Right atrium auricular region (tissue), 2 donors: ENCODE data around the gene SPRED2. TPM values are rescaled to one million over a fixed set of nuclear protein-coding genes. Genes with fewer than 3 reads are reported as not detected.
A peak's percentile ranks its signal among the peaks of the same experiment; 100 is the strongest.

Experiments used
- DNase-seq: peaks from one replicate; pipeline ENCODE4 v3.0.0-alpha.2; 2019; ENCODE audit warnings: low spot score
- H3K27ac ChIP-seq, 2 donors: fragments of 200-600 bp; sonication (generic); 1 replicate in 1 of 2; 2 replicates in 1 of 2; pipeline ENCODE4 v1.5.1; 2016 to 2019
- H3K27me3 ChIP-seq, 2 donors: fragments of 200-600 bp; sonication (generic); one replicate each; pipeline versions ENCODE4 v1.5.1 to v1.6.0; 2017 to 2019
- H3K36me3 ChIP-seq: fragments of 200-600 bp; sonication (generic); one replicate; pipeline ENCODE4 v1.5.1; 2016
- H3K4me1 ChIP-seq, 2 donors: fragments of 200-600 bp; sonication (generic); one replicate each; pipeline versions ENCODE4 v1.5.1 to v1.6.0; 2017 to 2019
- H3K4me3 ChIP-seq, 2 donors: fragments of 200-600 bp; sonication (generic); 1 replicate in 1 of 2; 2 replicates in 1 of 2; pipeline ENCODE4 v1.5.1; 2017 to 2019; ENCODE audit warnings: mild to moderate bottlenecking in 1 of 2, moderate library complexity in 1 of 2
- H3K9me3 ChIP-seq, 2 donors: fragments of 200-600 bp; sonication (generic); one replicate each; pipeline ENCODE4 v1.5.1; 2019
- total RNA-seq, 2 donors: library from RNA; depleted of rRNA; stranded (reverse); fragments of >200 nt; gene quantifications; one replicate each; pipeline ENCODE4 v1.1.0, GENCODE V29; 2016
- TF ChIP-seq, protein P1 (sequence below), 2 donors: fragments of 200-600 bp; sonication (generic); IDR thresholded peaks; one replicate each; pipeline ENCODE4 v1.5.1; 2019; ENCODE audit warnings: antibody characterized with exemption in 2 of 2

Gene SPRED2
- total RNA-seq, 2 donors from 2014 or later: 14.7 to 17.3 TPM

DNA sequence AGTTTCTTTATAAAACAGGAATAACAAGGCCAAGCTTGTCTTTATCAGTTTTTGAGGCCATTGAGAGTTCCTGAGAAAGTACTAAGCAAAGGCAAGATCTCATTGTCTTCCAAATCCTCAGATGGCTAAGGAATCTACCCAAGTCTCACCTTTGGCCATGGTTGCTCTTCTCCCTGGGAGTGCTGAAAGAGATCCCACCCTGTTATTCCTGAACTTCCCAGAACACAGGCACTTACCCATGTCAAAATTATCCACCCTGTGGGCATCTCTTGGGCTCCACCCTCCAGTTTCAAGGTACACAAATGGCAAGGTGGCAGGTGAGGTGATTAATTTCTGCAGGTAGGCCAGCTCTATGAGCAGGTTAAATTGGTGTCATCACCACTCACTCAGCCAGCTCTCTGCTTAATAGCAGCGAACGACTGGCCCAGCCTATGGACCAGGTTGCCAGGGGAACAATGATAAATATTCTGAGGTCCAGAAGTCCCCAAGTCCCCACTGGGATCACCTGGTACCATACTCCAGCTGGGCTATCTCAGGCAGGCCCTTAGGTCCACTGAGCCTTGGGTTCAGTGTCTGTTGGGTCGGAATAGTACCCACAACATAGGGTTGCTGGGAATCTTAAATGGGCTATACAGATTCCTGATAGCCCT lies 2.3 kb upstream of the SPRED2 start:
- Histone ChIP-seq H3K27ac (peak overlapping the region; percentile 96 to 99), H3K4me1 (peaks cover 0 to 30% of the 10 kb centered on the region in 2 donors), H3K4me3 (no peak overlapping the region), H3K36me3 (no peaks in the 10 kb centered on the region), H3K9me3 (no peaks in the 10 kb centered on the region), H3K27me3 (no peaks in the 10 kb centered on the region)
- DNase-seq: no peak
- TF ChIP-seq, protein P1, sequence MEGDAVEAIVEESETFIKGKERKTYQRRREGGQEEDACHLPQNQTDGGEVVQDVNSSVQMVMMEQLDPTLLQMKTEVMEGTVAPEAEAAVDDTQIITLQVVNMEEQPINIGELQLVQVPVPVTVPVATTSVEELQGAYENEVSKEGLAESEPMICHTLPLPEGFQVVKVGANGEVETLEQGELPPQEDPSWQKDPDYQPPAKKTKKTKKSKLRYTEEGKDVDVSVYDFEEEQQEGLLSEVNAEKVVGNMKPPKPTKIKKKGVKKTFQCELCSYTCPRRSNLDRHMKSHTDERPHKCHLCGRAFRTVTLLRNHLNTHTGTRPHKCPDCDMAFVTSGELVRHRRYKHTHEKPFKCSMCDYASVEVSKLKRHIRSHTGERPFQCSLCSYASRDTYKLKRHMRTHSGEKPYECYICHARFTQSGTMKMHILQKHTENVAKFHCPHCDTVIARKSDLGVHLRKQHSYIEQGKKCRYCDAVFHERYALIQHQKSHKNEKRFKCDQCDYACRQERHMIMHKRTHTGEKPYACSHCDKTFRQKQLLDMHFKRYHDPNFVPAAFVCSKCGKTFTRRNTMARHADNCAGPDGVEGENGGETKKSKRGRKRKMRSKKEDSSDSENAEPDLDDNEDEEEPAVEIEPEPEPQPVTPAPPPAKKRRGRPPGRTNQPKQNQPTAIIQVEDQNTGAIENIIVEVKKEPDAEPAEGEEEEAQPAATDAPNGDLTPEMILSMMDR (IDR thresholded peaks at IDR 0.05): no peak

DNA sequence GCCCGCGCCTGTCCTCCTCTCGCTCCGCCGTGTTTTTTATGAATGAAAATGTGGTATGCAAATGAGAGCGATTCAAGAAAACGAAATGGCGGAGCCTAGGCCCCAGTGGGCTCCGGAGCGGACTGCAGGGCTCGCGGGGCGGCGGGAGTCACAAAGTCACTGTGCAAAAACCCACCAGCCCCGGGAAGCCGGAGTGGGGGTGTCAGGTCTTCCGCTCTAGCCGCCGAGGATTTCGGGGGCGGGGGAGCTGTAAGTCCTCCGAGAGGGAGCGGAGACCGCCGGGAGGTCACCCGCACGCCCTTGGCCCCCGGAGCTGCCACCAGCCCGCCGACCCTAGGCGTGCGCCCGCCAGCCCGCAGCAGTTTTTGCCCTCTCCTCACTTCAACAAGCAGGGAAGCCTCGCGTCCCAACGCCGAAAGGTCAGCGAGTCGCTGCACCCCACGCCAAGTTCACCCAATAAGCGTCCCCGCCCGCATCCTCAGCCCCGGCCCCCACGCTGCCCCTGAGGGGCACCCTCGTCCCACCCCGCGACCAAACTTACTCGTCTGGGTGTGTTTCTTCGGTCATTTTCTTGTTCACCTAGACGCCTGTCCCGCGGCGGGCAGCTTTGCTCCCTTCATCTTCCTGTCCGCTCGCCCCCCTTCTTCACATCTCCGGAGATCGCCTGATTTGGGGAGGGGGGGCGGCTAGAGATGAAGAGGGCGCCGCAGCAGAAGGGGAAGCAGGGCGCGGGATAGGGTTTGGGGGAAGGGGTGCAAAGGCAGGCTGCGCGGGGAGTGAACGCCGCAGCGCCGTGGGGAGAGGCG lies 775 bp downstream of the SPRED2 start:
- TF ChIP-seq, protein P1 (IDR thresholded peaks at IDR 0.05): no peak
- no peaks in the 10 kb centered on the region for H3K9me3 ChIP-seq
- H3K4me1 ChIP-seq: peaks cover 0 to 34% of the 10 kb centered on the region in 2 donors
- peak overlapping the region; percentile 93 to 97 for H3K27ac ChIP-seq
- DNase-seq: no peak
- H3K4me3 ChIP-seq: peak overlapping the region; percentile 76 to 97
- H3K27me3 ChIP-seq: no peaks in the 10 kb centered on the region
- no peaks in the 10 kb centered on the region for H3K36me3 ChIP-seq

DNA sequence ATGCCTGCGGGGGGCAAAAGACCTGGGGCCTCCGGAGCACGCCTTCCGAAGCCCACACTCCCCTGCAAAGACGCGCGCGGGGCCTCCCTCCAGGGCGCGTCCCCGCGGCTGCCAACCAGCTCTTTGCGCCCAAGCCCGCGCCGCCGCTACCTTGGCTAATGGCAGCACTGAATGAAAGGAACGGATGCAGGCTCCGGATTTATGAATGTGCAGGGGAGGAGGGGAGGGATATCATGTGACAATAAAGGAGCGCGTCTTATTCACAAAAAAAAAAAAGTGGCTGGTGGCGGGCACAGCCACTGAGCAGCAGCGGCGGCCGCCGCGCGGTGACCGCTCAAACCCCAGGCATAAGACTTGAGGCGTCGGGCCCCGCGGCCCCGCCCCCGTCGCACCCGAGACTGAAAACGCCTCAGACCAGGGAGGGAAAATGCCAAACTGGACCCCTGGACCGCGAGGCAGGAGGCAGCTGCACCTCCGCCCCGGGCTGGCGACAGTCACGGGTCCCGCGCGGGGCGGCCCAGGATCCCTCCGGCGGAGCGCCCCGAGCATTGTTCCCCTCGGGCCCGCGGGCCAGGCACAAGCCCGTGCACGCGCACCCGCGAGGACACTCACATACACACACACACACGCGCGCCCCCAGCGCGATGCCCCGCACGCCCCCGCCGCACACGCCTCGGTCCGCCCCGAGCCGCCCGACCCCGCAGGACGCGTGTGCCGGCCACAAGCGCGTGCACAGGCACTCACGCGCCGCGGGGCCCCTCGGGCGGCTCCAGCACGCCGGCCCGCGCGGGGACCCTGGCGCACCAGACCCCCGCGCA lies 1.6 kb downstream of the SPRED2 start:
- Histone ChIP-seq H3K4me1 (peaks cover 0 to 42% of the 10 kb centered on the region in 2 donors), H3K9me3 (no peaks in the 10 kb centered on the region), H3K27me3 (no peaks in the 10 kb centered on the region), H3K27ac (peak overlapping the region; percentile 93 to 97), H3K4me3 (peak overlapping the region; percentile 76 to 97), H3K36me3 (no peaks in the 10 kb centered on the region)
- DNase-seq: peak; percentile 63
- TF ChIP-seq, protein P1 (IDR thresholded peaks at IDR 0.05): peak in 1 of 2 donors; percentile 22

DNA sequence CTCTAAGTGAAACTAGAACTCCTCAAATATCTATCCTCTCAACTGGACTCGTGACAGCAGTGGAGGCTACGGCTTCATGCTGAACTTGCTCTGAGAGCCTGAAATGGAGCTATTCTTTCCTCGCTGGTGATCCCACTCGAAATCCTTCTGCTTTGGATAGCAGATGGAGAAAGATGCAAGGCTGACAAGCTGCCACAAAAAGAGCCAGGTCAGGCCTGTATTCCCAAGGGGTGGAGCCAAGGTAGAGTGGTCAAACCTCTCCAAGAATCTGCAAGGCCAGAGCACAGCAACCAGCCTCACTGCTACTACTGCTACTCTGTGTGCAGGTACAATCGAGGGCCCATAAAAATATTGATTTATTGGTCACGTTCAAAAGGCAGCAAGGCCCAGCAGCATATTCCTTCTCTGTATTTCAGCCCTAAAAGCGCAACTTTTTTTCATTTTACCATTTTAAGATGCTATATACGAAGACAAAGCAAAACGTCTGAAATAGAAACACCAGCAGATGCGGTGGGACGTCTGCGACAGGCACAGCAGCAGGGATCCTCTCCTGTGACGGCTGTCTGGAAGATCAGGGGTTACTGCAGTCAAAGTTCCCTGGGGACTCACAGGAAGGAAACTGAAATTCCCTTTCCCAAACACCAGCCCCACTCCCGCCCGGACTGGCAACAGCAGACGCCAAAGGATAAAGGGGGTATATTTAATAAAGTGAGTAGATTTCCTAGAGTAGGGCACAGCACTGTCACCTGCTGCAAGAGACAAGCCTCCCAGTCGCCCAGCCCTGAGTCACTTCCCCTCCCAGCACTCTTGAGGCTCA lies 2.4 kb downstream of the SPRED2 start:
- no peak for DNase-seq
- H3K9me3 ChIP-seq: no peaks in the 10 kb centered on the region
- peak overlapping the region; percentile 93 to 97 for H3K27ac ChIP-seq
- TF ChIP-seq, protein P1 (IDR thresholded peaks at IDR 0.05): no peak
- H3K4me3 ChIP-seq: peak overlapping the region; percentile 76 to 97
- peaks cover 0 to 39% of the 10 kb centered on the region in 2 donors for H3K4me1 ChIP-seq
- no peaks in the 10 kb centered on the region for H3K27me3 ChIP-seq
- H3K36me3 ChIP-seq: no peaks in the 10 kb centered on the region

DNA sequence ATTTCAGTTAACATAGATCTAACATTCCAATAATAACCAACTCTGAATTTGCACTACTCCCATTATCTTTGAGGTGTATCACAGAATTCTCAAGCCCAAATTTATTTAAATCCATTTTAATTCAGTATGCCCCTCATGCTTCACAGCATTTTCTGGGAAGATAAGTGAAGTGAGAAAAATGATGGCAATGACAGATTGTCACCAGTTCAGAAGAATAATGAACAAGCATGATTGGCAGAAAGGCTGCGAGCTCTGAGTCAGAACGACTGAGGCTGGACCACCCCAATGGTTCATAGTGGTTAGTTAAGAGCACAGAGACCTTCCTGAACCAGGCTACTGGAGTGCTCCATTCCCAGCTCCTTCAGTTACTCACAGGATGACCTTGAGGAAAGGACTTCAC lies 4.9 kb downstream of the SPRED2 start:
- Histone ChIP-seq H3K9me3 (no peaks in the 10 kb centered on the region), H3K4me3 (no peak overlapping the region), H3K27me3 (no peaks in the 10 kb centered on the region), H3K4me1 (peaks cover 0 to 40% of the 10 kb centered on the region in 2 donors), H3K27ac (no peak overlapping the region), H3K36me3 (no peaks in the 10 kb centered on the region)
- TF ChIP-seq, protein P1 (IDR thresholded peaks at IDR 0.05): no peak
- DNase-seq: no peak
